Mesenchymal stem cell (in vitro differentiated cells and primary cell): Measurements from ENCODE around the gene MINPP1.

Experiments used
- DNase-seq: peaks from one replicate; pipeline ENCODE4 v3.0.0-alpha.2; 2013
- H2AFZ ChIP-seq: one replicate; pipeline ENCODE4 v1.6.1; 2013; ENCODE audit warnings: low read depth, mild to moderate bottlenecking, control low read depth, inconsistent platforms, low read length, moderate library complexity
- H2AK5ac ChIP-seq: 2 replicates; pipeline ENCODE4 v1.6.1; 2013; ENCODE audit warnings: low read length, moderate library complexity, mild to moderate bottlenecking, inconsistent platforms; ENCODE audit not compliant: severe bottlenecking
- H2BK120ac ChIP-seq: one replicate; pipeline ENCODE4 v1.6.1; 2013; ENCODE audit warnings: low read depth, mild to moderate bottlenecking, inconsistent platforms, low read length, moderate library complexity
- H2BK12ac ChIP-seq, 2 experiments: one replicate each; pipeline ENCODE4 v1.6.1; 2013; ENCODE audit warnings: inconsistent platforms in 2 of 2, low read length in 2 of 2, mild to moderate bottlenecking in 2 of 2, moderate library complexity in 2 of 2, control low read depth in 1 of 2
- H2BK15ac ChIP-seq: one replicate; pipeline ENCODE4 v1.6.1; 2013; ENCODE audit warnings: mild to moderate bottlenecking, low read depth, inconsistent platforms; ENCODE audit not compliant: poor library complexity, severe bottlenecking
- H2BK5ac ChIP-seq: 2 replicates; pipeline ENCODE4 v1.6.1; 2013; ENCODE audit warnings: low read depth, mild to moderate bottlenecking, low read length, control low read depth, inconsistent platforms; ENCODE audit not compliant: poor library complexity, severe bottlenecking
- H3K14ac ChIP-seq, 2 experiments: one replicate each; pipeline ENCODE4 v1.6.1; 2013; ENCODE audit warnings: inconsistent platforms in 2 of 2, low read length in 2 of 2, control low read depth in 1 of 2, mild to moderate bottlenecking in 1 of 2, moderate library complexity in 1 of 2
- H3K18ac ChIP-seq, 2 experiments: one replicate each; pipeline ENCODE4 v1.6.1; 2013; ENCODE audit warnings: inconsistent platforms in 2 of 2, low read length in 2 of 2, control low read depth in 1 of 2, low read depth in 1 of 2, mild to moderate bottlenecking in 1 of 2
- H3K23ac ChIP-seq, 2 experiments: one replicate each; pipeline ENCODE4 v1.6.1; 2013; ENCODE audit warnings: inconsistent platforms in 2 of 2, low read length in 2 of 2, mild to moderate bottlenecking in 2 of 2, moderate library complexity in 2 of 2, control low read depth in 1 of 2
- H3K27ac ChIP-seq: 2 replicates; pipeline ENCODE4 v1.5.1; 2013; ENCODE audit warnings: mild to moderate bottlenecking, moderate library complexity, low read length, control low read depth, inconsistent platforms; ENCODE audit not compliant: poor library complexity, severe bottlenecking
- H3K27me3 ChIP-seq, 2 experiments: 2 replicates each; pipeline versions ENCODE4 v1.6.1 to v1.7.0; 2013; ENCODE audit warnings: low read length in 2 of 2, mild to moderate bottlenecking in 2 of 2, moderate library complexity in 2 of 2, control low read depth in 1 of 2, inconsistent platforms in 1 of 2; ENCODE audit not compliant: control insufficient read depth in 1 of 2, insufficient read depth in 1 of 2
- H3K36me3 ChIP-seq, 2 experiments: 2 replicates each; pipeline versions ENCODE4 v1.6.1 to v1.7.0; 2013; ENCODE audit warnings: low read length in 2 of 2, control low read depth in 1 of 2, inconsistent platforms in 1 of 2, low read depth in 1 of 2, mild to moderate bottlenecking in 1 of 2; ENCODE audit not compliant: insufficient read depth in 2 of 2, control insufficient read depth in 1 of 2
- H3K4ac ChIP-seq, 2 experiments: one replicate each; pipeline ENCODE4 v1.6.1; 2013; ENCODE audit warnings: inconsistent platforms in 2 of 2, low read length in 2 of 2, mild to moderate bottlenecking in 2 of 2, moderate library complexity in 2 of 2, control low read depth in 1 of 2, low read depth in 1 of 2
- H3K4me1 ChIP-seq: 2 replicates; pipeline ENCODE4 v1.6.1; 2013; ENCODE audit warnings: low read depth, low read length, control low read depth; ENCODE audit not compliant: control insufficient read depth, insufficient read depth
- H3K4me2 ChIP-seq: 2 replicates; pipeline ENCODE4 v1.6.1; 2013; ENCODE audit warnings: low read length, mild to moderate bottlenecking, inconsistent platforms; ENCODE audit not compliant: poor library complexity, severe bottlenecking
- H3K4me3 ChIP-seq, 2 experiments: 2 replicates each; pipeline versions ENCODE4 v1.5.1 to v1.7.0; 2013; ENCODE audit warnings: low read length in 2 of 2, mild to moderate bottlenecking in 2 of 2, control low read depth in 1 of 2, low read depth in 1 of 2; ENCODE audit not compliant: insufficient read depth in 1 of 2
- H3K79me1 ChIP-seq: replicated peaks from 2 replicates; pipeline ENCODE4 v1.6.1; 2013; ENCODE audit warnings: mild to moderate bottlenecking, control low read depth, low read length, inconsistent platforms; ENCODE audit not compliant: poor library complexity, severe bottlenecking
- H3K9ac ChIP-seq: 2 replicates; pipeline ENCODE4 v1.7.0; 2013; ENCODE audit warnings: mild to moderate bottlenecking, low read length, moderate library complexity
- H3K9me3 ChIP-seq: 2 replicates; pipeline ENCODE4 v1.7.0; 2013; ENCODE audit warnings: mild to moderate bottlenecking, low read length; ENCODE audit not compliant: control insufficient read depth
- H4K8ac ChIP-seq: one replicate; pipeline ENCODE4 v1.6.1; 2013; ENCODE audit warnings: inconsistent platforms, mild to moderate bottlenecking, low read length, moderate library complexity
- H4K91ac ChIP-seq: one replicate; pipeline ENCODE4 v1.6.1; 2013; ENCODE audit warnings: mild to moderate bottlenecking, low read length, inconsistent platforms
- WGBS: methylation state at CpG from one replicate; pipeline ENCODE4 v1.1.7; 2013; ENCODE audit warnings: mixed read lengths; 5-methylcytosine and 5-hydroxymethylcytosine counted together

MINPP1 gene

GRCh38 chr10:87507879-87508483, 3.3 kb downstream of the MINPP1 start:
- Histone ChIP-seq H3K4ac (no peak overlapping the region), H4K8ac (no peak overlapping the region), H2AFZ (no peak overlapping the region), H3K27me3 (no peaks in the 10 kb centered on the region), H3K4me3 (peak overlapping the region in 1 of 2 experiments; percentile 97), H2BK15ac (no peak overlapping the region), H3K4me1 (no peaks in the 10 kb centered on the region), H2BK12ac (no peak overlapping the region), H2BK5ac (no peak overlapping the region), H3K9me3 (no peaks in the 10 kb centered on the region), H2BK120ac (no peak overlapping the region), H3K36me3 (peaks cover 0 to 43% of the 10 kb centered on the region in 2 experiments), H3K79me1 (peaks cover 6% of the 10 kb centered on the region), H2AK5ac (no peak overlapping the region), H4K91ac (no peak overlapping the region), H3K23ac (no peak overlapping the region), H3K27ac (no peak overlapping the region), H3K18ac (no peak overlapping the region), H3K14ac (no peak overlapping the region), H3K4me2 (no peak overlapping the region), H3K9ac (peak overlapping the region; percentile 94)
- WGBS = 95% methylated on average over 3 of the region's 5 CpGs
- no peak for DNase-seq

- 100% methylated on average over 1 of the region's 1 CpG for WGBS
- Histone ChIP-seq H2BK15ac (no peak overlapping the region), H3K18ac (no peak overlapping the region), H2BK120ac (no peak overlapping the region), H3K79me1 (peaks cover 6% of the 10 kb centered on the region), H2AK5ac (no peak overlapping the region), H3K23ac (no peak overlapping the region), H3K9me3 (no peaks in the 10 kb centered on the region), H3K14ac (no peak overlapping the region), H3K4me1 (no peaks in the 10 kb centered on the region), H2AFZ (no peak overlapping the region), H2BK12ac (no peak overlapping the region), H3K36me3 (peaks cover 0 to 52% of the 10 kb centered on the region in 2 experiments), H3K9ac (no peak overlapping the region), H3K4me3 (no peak overlapping the region), H3K4me2 (no peak overlapping the region), H4K91ac (no peak overlapping the region), H4K8ac (no peak overlapping the region), H2BK5ac (no peak overlapping the region), H3K27me3 (no peaks in the 10 kb centered on the region), H3K4ac (no peak overlapping the region), H3K27ac (no peak overlapping the region)
- no peak for DNase-seq
These were observed 4.1 kb downstream of the MINPP1 start for GRCh38 chr10:87508837-87509236.

- H2AFZ ChIP-seq = no peak overlapping the region
- H2AK5ac ChIP-seq = no peak overlapping the region
- no peak overlapping the region for H3K14ac ChIP-seq
- H3K4me1 ChIP-seq = no peaks in the 10 kb centered on the region
- no peak overlapping the region for H3K18ac ChIP-seq
- no peak overlapping the region for H3K23ac ChIP-seq
- H3K27me3 ChIP-seq = no peaks in the 10 kb centered on the region
- no peak overlapping the region for H2BK15ac ChIP-seq
- no peak overlapping the region for H3K4ac ChIP-seq
- no peak overlapping the region for H3K4me3 ChIP-seq
- no peak for DNase-seq
- no peak overlapping the region for H4K8ac ChIP-seq
- no peaks in the 10 kb centered on the region for H3K9me3 ChIP-seq
- no peak overlapping the region for H3K27ac ChIP-seq
- peaks cover 5 to 64% of the 10 kb centered on the region in 2 experiments for H3K36me3 ChIP-seq
- no peak overlapping the region for H3K4me2 ChIP-seq
- H4K91ac ChIP-seq = no peak overlapping the region
- no CpG with 5 or more reads among the region's 3 CpGs for WGBS
- H2BK120ac ChIP-seq = no peak overlapping the region
- H2BK12ac ChIP-seq = no peak overlapping the region
- H2BK5ac ChIP-seq = no peak overlapping the region
- H3K79me1 ChIP-seq = peaks cover 4% of the 10 kb centered on the region
- H3K9ac ChIP-seq = no peak overlapping the region
These were observed 5.3 kb downstream of the MINPP1 start for GRCh38 chr10:87510025-87510424.

GRCh38 chr10:87511526-87511925, 6.8 kb downstream of the MINPP1 start:
- no peak overlapping the region for H2BK12ac ChIP-seq
- no peak overlapping the region for H3K14ac ChIP-seq
- H2BK5ac ChIP-seq = no peak overlapping the region
- no peak overlapping the region for H3K27ac ChIP-seq
- DNase-seq = no peak
- no peaks in the 10 kb centered on the region for H3K4me1 ChIP-seq
- no peak overlapping the region for H3K4ac ChIP-seq
- H2BK15ac ChIP-seq = no peak overlapping the region
- H3K9me3 ChIP-seq = no peaks in the 10 kb centered on the region
- H2AK5ac ChIP-seq = no peak overlapping the region
- H4K91ac ChIP-seq = no peak overlapping the region
- H3K4me3 ChIP-seq = no peak overlapping the region
- peaks cover 7 to 74% of the 10 kb centered on the region in 2 experiments for H3K36me3 ChIP-seq
- WGBS = no CpG with 5 or more reads among the region's 3 CpGs
- H2BK120ac ChIP-seq = no peak overlapping the region
- H2AFZ ChIP-seq = no peak overlapping the region
- no peak overlapping the region for H3K9ac ChIP-seq
- no peak overlapping the region for H4K8ac ChIP-seq
- no peak overlapping the region for H3K18ac ChIP-seq
- no peak overlapping the region for H3K4me2 ChIP-seq
- no peak overlapping the region for H3K23ac ChIP-seq
- H3K27me3 ChIP-seq = no peaks in the 10 kb centered on the region
- no peaks in the 10 kb centered on the region for H3K79me1 ChIP-seq
